Measurements from ENCODE around the gene ZNF839.
"Not testable (repeated sequence)": the region's sequence is repeated elsewhere in the genome, so short reads cannot be mapped to it uniquely, and the experiment has no call there.

Gene ZNF839

GRCh38 chr14:102297436-102298170, 21.9 kb upstream of the ZNF839 start:
- DNase-seq (ENCODE audit: low spot score in 2 of 2) (no peak), ATAC-seq (no peak)
- H3K4me1 Mint-ChIP-seq = peaks cover 5% of the 10 kb centered on the region
- no peak overlapping the region for H3K27ac Mint-ChIP-seq
- H3K9me3 Mint-ChIP-seq = no peaks in the 10 kb centered on the region
- H3K4me3 Mint-ChIP-seq = no peak overlapping the region
- H3K36me3 Mint-ChIP-seq = no peaks in the 10 kb centered on the region

GRCh38 chr14:102298303-102299070, 21.1 kb upstream of the ZNF839 start:
- not testable (repeated sequence) for DNase-seq (ENCODE audit: low spot score in 2 of 2); H3K4me3 Mint-ChIP-seq; H3K4me1 Mint-ChIP-seq; H3K36me3 Mint-ChIP-seq; ATAC-seq; H3K9me3 Mint-ChIP-seq; H3K27ac Mint-ChIP-seq

GRCh38 chr14:102303664-102304063, 15.9 kb upstream of the ZNF839 start:
- DNase-seq (ENCODE audit: low spot score in 2 of 2) = no peak
- Mint-ChIP-seq H3K27ac (no peak overlapping the region), H3K9me3 (no peaks in the 10 kb centered on the region), H3K36me3 (peaks cover 14% of the 10 kb centered on the region), H3K4me3 (no peak overlapping the region), H3K4me1 (peaks cover 14% of the 10 kb centered on the region)
- ATAC-seq = no peak

- DNase-seq (ENCODE audit: low spot score in 2 of 2) = peak; percentile 98 to 100
Observed at GRCh38 chr14:102304611-102305506, 14.7 kb upstream of the ZNF839 start, which contains the start of gene MOK. Gene MOK (minus strand): TSS chr14:102305164. CDS start chr14:102304968, 196 bp downstream.

GRCh38 chr14:102314242-102315011, 5.1 kb upstream of the ZNF839 start:
- DNase-seq (ENCODE audit: low spot score in 2 of 2) (peak; percentile 79 to 91), ATAC-seq (peak; percentile 80)
- Mint-ChIP-seq H3K4me3 (peak overlapping the region; percentile 95), H3K9me3 (no peaks in the 10 kb centered on the region), H3K4me1 (peaks cover 48% of the 10 kb centered on the region), H3K27ac (peak overlapping the region; percentile 82), H3K36me3 (peaks cover 37% of the 10 kb centered on the region)

More at GRCh38 chr14:102304611-102305506, 14.7 kb upstream of the ZNF839 start, which contains the start of gene MOK:
- ATAC-seq = peak; percentile 98
- H3K36me3 Mint-ChIP-seq = peaks cover 14% of the 10 kb centered on the region
- H3K4me1 Mint-ChIP-seq = peaks cover 12% of the 10 kb centered on the region
- no peaks in the 10 kb centered on the region for H3K9me3 Mint-ChIP-seq
- H3K4me3 Mint-ChIP-seq = peak within 1 kb of the TSS; percentile 89
- peak within 1 kb of the TSS; percentile 98 for H3K27ac Mint-ChIP-seq

- ATAC-seq = no peak
- peaks cover 50% of the 10 kb centered on the region for H3K4me1 Mint-ChIP-seq
Observed at GRCh38 chr14:102315121-102315520, 4.4 kb upstream of the ZNF839 start.

GRCh38 chr14:102316338-102316742, 3.2 kb upstream of the ZNF839 start:
- Mint-ChIP-seq H3K36me3 (peaks cover 39% of the 10 kb centered on the region), H3K27ac (peak overlapping the region; percentile 100), H3K4me1 (peaks cover 50% of the 10 kb centered on the region), H3K4me3 (peak overlapping the region; percentile 95), H3K9me3 (no peaks in the 10 kb centered on the region)
- DNase-seq (ENCODE audit: low spot score in 2 of 2) (no peak), ATAC-seq (no peak)

More at GRCh38 chr14:102315121-102315520, 4.4 kb upstream of the ZNF839 start:
- Mint-ChIP-seq H3K36me3 (peaks cover 39% of the 10 kb centered on the region), H3K9me3 (no peaks in the 10 kb centered on the region), H3K4me3 (peak overlapping the region; percentile 95), H3K27ac (no peak overlapping the region)
- no peak for DNase-seq (ENCODE audit: low spot score in 2 of 2)

- Mint-ChIP-seq H3K4me1 (peaks cover 50% of the 10 kb centered on the region), H3K27ac (peak overlapping the region; percentile 100), H3K9me3 (no peaks in the 10 kb centered on the region), H3K4me3 (peak overlapping the region; percentile 95), H3K36me3 (peaks cover 39% of the 10 kb centered on the region)
- DNase-seq (ENCODE audit: low spot score in 2 of 2) (peak; percentile 99 to 100), ATAC-seq (peak; percentile 80)
Observed at GRCh38 chr14:102316743-102317563, 2.6 kb upstream of the ZNF839 start.

GRCh38 chr14:102317564-102318248, 1.8 kb upstream of the ZNF839 start:
- DNase-seq (ENCODE audit: low spot score in 2 of 2) = no peak
- H3K9me3 Mint-ChIP-seq = no peaks in the 10 kb centered on the region
- no peak for ATAC-seq
- H3K4me1 Mint-ChIP-seq = peaks cover 50% of the 10 kb centered on the region
- H3K27ac Mint-ChIP-seq = peak overlapping the region; percentile 100
- H3K36me3 Mint-ChIP-seq = peaks cover 39% of the 10 kb centered on the region
- H3K4me3 Mint-ChIP-seq = peak overlapping the region; percentile 95

GRCh38 chr14:102318781-102319276, 717 bp upstream of the ZNF839 start:
- no peaks in the 10 kb centered on the region for H3K9me3 Mint-ChIP-seq
- H3K27ac Mint-ChIP-seq = peak overlapping the region; percentile 100
- ATAC-seq (no peak), DNase-seq (ENCODE audit: low spot score in 2 of 2) (no peak)
- H3K4me3 Mint-ChIP-seq = peak overlapping the region; percentile 95
- peaks cover 39% of the 10 kb centered on the region for H3K36me3 Mint-ChIP-seq
- peaks cover 47% of the 10 kb centered on the region for H3K4me1 Mint-ChIP-seq

- Mint-ChIP-seq H3K27ac (peak overlapping the region; percentile 100), H3K4me1 (peaks cover 34% of the 10 kb centered on the region), H3K9me3 (no peaks in the 10 kb centered on the region), H3K4me3 (peak overlapping the region; percentile 95), H3K36me3 (peaks cover 33% of the 10 kb centered on the region)
- DNase-seq (ENCODE audit: low spot score in 2 of 2) (peak; percentile 29 to 74), ATAC-seq (peak; percentile 53)
Observed at GRCh38 chr14:102320033-102320660, 601 bp downstream of the ZNF839 start.

GRCh38 chr14:102320671-102321455, 1.3 kb downstream of the ZNF839 start:
- peak overlapping the region; percentile 100 for H3K27ac Mint-ChIP-seq
- no peak for DNase-seq (ENCODE audit: low spot score in 2 of 2)
- H3K4me3 Mint-ChIP-seq = peak overlapping the region; percentile 95
- H3K9me3 Mint-ChIP-seq = no peaks in the 10 kb centered on the region
- H3K4me1 Mint-ChIP-seq = peaks cover 30% of the 10 kb centered on the region
- ATAC-seq = no peak
- peaks cover 33% of the 10 kb centered on the region for H3K36me3 Mint-ChIP-seq

Measured in stimulated activated effector memory CD8-positive, alpha-beta T cell treated with anti-CD3 and anti-CD28 coated beads, Interleukin-12 subunit alpha, Interleukin-12 subunit beta, amount 100 ng/mL, for 72 hours (primary cell).